GM12878 (cell line): ENCODE data around the gene FUBP3. TPM values are rescaled to one million over a fixed set of nuclear protein-coding genes. Genes with fewer than 3 reads are reported as not detected.

Source experiments
- BHLHE40 ChIP-seq, 2 experiments: fragments of 450-650 bp in 1 of 2; IDR thresholded peaks; 2 replicates each; pipeline ENCODE4 v1.6.1; 2011 to 2017; ENCODE audit warnings: low read depth in 2 of 2, borderline replicate concordance in 1 of 2, improper control_type of control experiment in 1 of 2, low read length in 1 of 2, mild to moderate bottlenecking in 1 of 2
- GABPA ChIP-seq: IDR thresholded peaks from 2 replicates; pipeline ENCODE4 v1.6.1; 2014; ENCODE audit warnings: antibody characterized with exemption, low read depth, mild to moderate bottlenecking, inconsistent platforms
- HCFC1 ChIP-seq: fragments of 150-350 bp; IDR thresholded peaks from 2 replicates; pipeline ENCODE4 v1.6.1; 2014; ENCODE audit warnings: low read length
- IRF3 ChIP-seq: fragments of 450-650 bp; IDR thresholded peaks from 2 replicates; pipeline ENCODE4 v1.6.1; 2014; ENCODE audit warnings: mild to moderate bottlenecking
- MAX ChIP-seq: IDR thresholded peaks from 2 replicates; pipeline ENCODE4 v1.6.1; 2012; ENCODE audit warnings: low read depth, low read length, improper control_type of control experiment
- MXI1 ChIP-seq: fragments of 150-350 bp; IDR thresholded peaks from 2 replicates; pipeline ENCODE4 v1.6.1; 2011; ENCODE audit warnings: low read depth, mild to moderate bottlenecking, inconsistent platforms, low read length, improper control_type of control experiment
- NR2C1 ChIP-seq: fragments of 450-650 bp; IDR thresholded peaks from 2 replicates; pipeline ENCODE4 v1.6.1; 2017; ENCODE audit warnings: antibody characterized with exemption, mild to moderate bottlenecking, moderate library complexity
- RAD51 ChIP-seq: fragments of 450-650 bp; IDR thresholded peaks from 2 replicates; pipeline ENCODE4 v1.6.1; 2016; ENCODE audit warnings: moderate library complexity, mild to moderate bottlenecking, inconsistent platforms
- RB1 ChIP-seq: fragments of 450-650 bp; formaldehyde crosslinking; IDR thresholded peaks from 2 replicates; pipeline ENCODE4 v1.6.1; 2017; ENCODE audit warnings: mild to moderate bottlenecking, borderline replicate concordance
- SMARCA5 ChIP-seq: fragments of 450-650 bp; IDR thresholded peaks from 2 replicates; pipeline ENCODE4 v1.6.1; 2017; ENCODE audit warnings: mild to moderate bottlenecking
- SRF ChIP-seq, 2 experiments: IDR thresholded peaks; 2 replicates each; pipeline ENCODE4 v1.6.1; 2011; ENCODE audit warnings: low read depth in 2 of 2, low read length in 2 of 2, mild to moderate bottlenecking in 1 of 2, moderate library complexity in 1 of 2
- STAT1 ChIP-seq: fragments of 450-650 bp; conservative IDR thresholded peaks from 2 replicates; pipeline ENCODE4 v1.6.1; 2014; ENCODE audit warnings: antibody characterized with exemption, mild to moderate bottlenecking
- TCF3 ChIP-seq: IDR thresholded peaks from 2 replicates; pipeline ENCODE4 v1.6.1; 2012; ENCODE audit warnings: low read depth, mild to moderate bottlenecking, low read length, borderline replicate concordance; ENCODE audit not compliant: insufficient read depth
- ZBTB40 ChIP-seq: fragments of 450-650 bp; IDR thresholded peaks from 2 replicates; pipeline ENCODE4 v1.6.1; 2016; ENCODE audit warnings: mild to moderate bottlenecking, moderate library complexity, borderline replicate concordance
- ZNF384 ChIP-seq: IDR thresholded peaks from 2 replicates; pipeline ENCODE4 v1.6.1; 2012; ENCODE audit warnings: low read depth, mild to moderate bottlenecking, low read length, improper control_type of control experiment, borderline replicate concordance
- ZSCAN29 ChIP-seq: fragments of 450-650 bp; IDR thresholded peaks from 2 replicates; pipeline ENCODE4 v1.6.1; 2017; ENCODE audit warnings: mild to moderate bottlenecking, moderate library complexity
- polyA plus RNA-seq, 11 experiments: library from polyadenylated mRNA; depleted of rRNA in 4 of 11; unstranded in 6 of 11; stranded (reverse) in 5 of 11; fragments of >200 nt; fragmentation: Nextera tagmentation in 4 of 11; fragmentation: Illumina TruSeq in 1 of 11; extraction: Ambion mirVana in 4 of 11; extraction: Trizol in 1 of 11; gene quantifications; 1 replicate in 1 of 11; 2 replicates in 10 of 11; pipeline versions ENCODE4 v1.2.1 to v1.2.3, GENCODE V29; 2011 to 2016; ENCODE audit warnings: inconsistent platforms in 2 of 11, missing spikeins in 2 of 11, low read depth in 1 of 11
- total RNA-seq, 4 experiments: library from RNA; depleted of rRNA in 3 of 4; stranded (reverse); fragments of >200 nt in 3 of 4; fragmentation: Illumina TruSeq in 1 of 4; extraction: Trizol in 1 of 4; gene quantifications; 2 replicates each; pipeline versions ENCODE4 v1.2.1 to v1.2.3, GENCODE V29; 2013 to 2021
- TF ChIP-seq, protein P1 (sequence below): IDR thresholded peaks from 2 replicates; pipeline ENCODE4 v1.6.1; 2011; ENCODE audit warnings: borderline replicate concordance, low read depth, mild to moderate bottlenecking, moderate library complexity, mixed read lengths, low read length; ENCODE audit not compliant: insufficient read depth; ENCODE audit errors: extremely low read length
- TF ChIP-seq, protein P2 (sequence below): IDR thresholded peaks from 2 replicates; pipeline ENCODE4 v1.6.1; 2011; ENCODE audit warnings: low read depth, mild to moderate bottlenecking, low read length, moderate library complexity, borderline replicate concordance; ENCODE audit errors: extremely low read depth
- TF ChIP-seq, protein P3 (sequence below): fragments of 450-650 bp; IDR thresholded peaks from 2 replicates; pipeline ENCODE4 v1.6.1; 2017; ENCODE audit warnings: low read depth, mild to moderate bottlenecking, moderate library complexity

Gene FUBP3
- total and polyA plus RNA-seq, 10 of the 15 experiments (the other 5 are each of a cell fraction or from before 2014, with no cell fraction given): 2.4 to 49.4 (median 37.2) TPM

GRCh38 chr9:130578865-130579737, at the start of gene FUBP3 (continued):
- no peak for TF ChIP-seq STAT1
- TF ChIP-seq TCF3: peak; percentile 65; the same call in 1 of the 2 replicates
- TF ChIP-seq, protein P1, sequence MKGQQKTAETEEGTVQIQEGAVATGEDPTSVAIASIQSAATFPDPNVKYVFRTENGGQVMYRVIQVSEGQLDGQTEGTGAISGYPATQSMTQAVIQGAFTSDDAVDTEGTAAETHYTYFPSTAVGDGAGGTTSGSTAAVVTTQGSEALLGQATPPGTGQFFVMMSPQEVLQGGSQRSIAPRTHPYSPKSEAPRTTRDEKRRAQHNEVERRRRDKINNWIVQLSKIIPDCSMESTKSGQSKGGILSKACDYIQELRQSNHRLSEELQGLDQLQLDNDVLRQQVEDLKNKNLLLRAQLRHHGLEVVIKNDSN: peak; percentile 97
- peak; percentile 93 to 97 for TF ChIP-seq BHLHE40 (IDR thresholded peaks at IDR 0.05; ENCODE audit: borderline replicate concordance in 1 of 2, low read depth in 2 of 2, low read length in 1 of 2)
- no peak for TF ChIP-seq ZNF384
- TF ChIP-seq MXI1: 0 out of 2 replicates have a peak, but pooled peaks have one; percentile 33
- TF ChIP-seq SRF (IDR thresholded peaks at IDR 0.05; ENCODE audit: low read depth in 2 of 2, low read length in 2 of 2): peak; percentile 84 to 93
- TF ChIP-seq, protein P2, sequence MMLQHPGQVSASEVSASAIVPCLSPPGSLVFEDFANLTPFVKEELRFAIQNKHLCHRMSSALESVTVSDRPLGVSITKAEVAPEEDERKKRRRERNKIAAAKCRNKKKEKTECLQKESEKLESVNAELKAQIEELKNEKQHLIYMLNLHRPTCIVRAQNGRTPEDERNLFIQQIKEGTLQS: peak; percentile 81; the same call in 1 of the 2 replicates
- TF ChIP-seq RB1: no peak; the same call in 1 of the 2 replicates
- peak; percentile 92 for TF ChIP-seq RAD51
- 0 out of 2 replicates have a peak, but pooled peaks have one; percentile 22 for TF ChIP-seq SMARCA5
- TF ChIP-seq HCFC1: peak; percentile 68
- TF ChIP-seq, protein P3, sequence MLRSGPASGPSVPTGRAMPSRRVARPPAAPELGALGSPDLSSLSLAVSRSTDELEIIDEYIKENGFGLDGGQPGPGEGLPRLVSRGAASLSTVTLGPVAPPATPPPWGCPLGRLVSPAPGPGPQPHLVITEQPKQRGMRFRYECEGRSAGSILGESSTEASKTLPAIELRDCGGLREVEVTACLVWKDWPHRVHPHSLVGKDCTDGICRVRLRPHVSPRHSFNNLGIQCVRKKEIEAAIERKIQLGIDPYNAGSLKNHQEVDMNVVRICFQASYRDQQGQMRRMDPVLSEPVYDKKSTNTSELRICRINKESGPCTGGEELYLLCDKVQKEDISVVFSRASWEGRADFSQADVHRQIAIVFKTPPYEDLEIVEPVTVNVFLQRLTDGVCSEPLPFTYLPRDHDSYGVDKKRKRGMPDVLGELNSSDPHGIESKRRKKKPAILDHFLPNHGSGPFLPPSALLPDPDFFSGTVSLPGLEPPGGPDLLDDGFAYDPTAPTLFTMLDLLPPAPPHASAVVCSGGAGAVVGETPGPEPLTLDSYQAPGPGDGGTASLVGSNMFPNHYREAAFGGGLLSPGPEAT: peak; percentile 43; the same call in 1 of the 2 replicates
- peak; percentile 93 for TF ChIP-seq GABPA
- peak; percentile 93 for TF ChIP-seq MAX
- TF ChIP-seq ZSCAN29: 0 out of 2 replicates have a peak, but pooled peaks have one; percentile 47
- TF ChIP-seq ZBTB40: peak; percentile 88
- TF ChIP-seq NR2C1: peak; percentile 76
- no peak for TF ChIP-seq IRF3
